ENCODE measurements around the gene GRK3. TPM values are rescaled to one million over a fixed set of nuclear protein-coding genes. Genes with fewer than 3 reads are reported as not detected.

The GRK3 gene
- total RNA-seq, 1 donor from 2014 or later, result 7.1 TPM

DNA sequence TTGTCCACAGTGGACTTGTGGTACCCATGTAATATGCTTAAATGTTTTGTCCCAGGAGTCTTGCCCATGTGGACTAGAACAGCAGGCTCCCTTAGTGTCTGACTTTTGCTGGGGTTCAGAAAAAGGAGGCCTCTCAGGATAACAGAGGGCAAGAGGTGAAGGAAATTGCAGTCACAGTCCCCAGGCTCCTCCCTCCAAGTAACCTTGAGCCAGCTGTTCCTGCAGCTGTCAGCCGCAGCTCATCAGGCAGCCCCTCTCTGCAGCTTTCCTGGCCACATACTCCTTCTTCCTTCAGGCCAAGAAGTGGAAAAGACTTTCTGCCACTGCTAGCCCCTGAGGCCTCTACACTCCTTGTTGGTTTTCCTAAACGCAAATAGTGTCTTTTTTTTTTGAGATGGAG is 171.2 kb downstream of the GRK3 start:
- no peaks in the 10 kb centered on the region for H3K36me3 Mint-ChIP-seq (ENCODE audit: low read depth, unreplicated experiment)
- no peak for DNase-seq (ENCODE audit: low spot score)
- no peaks in the 10 kb centered on the region for H3K9me3 Mint-ChIP-seq (ENCODE audit: unreplicated experiment)
- no peak overlapping the region for H3K4me3 Mint-ChIP-seq (ENCODE audit: unreplicated experiment)
- peaks cover 5% of the 10 kb centered on the region for H3K27me3 Mint-ChIP-seq (ENCODE audit: unreplicated experiment)
- H3K4me1 Mint-ChIP-seq (ENCODE audit: unreplicated experiment), result no peaks in the 10 kb centered on the region
- TF ChIP-seq, protein P1, sequence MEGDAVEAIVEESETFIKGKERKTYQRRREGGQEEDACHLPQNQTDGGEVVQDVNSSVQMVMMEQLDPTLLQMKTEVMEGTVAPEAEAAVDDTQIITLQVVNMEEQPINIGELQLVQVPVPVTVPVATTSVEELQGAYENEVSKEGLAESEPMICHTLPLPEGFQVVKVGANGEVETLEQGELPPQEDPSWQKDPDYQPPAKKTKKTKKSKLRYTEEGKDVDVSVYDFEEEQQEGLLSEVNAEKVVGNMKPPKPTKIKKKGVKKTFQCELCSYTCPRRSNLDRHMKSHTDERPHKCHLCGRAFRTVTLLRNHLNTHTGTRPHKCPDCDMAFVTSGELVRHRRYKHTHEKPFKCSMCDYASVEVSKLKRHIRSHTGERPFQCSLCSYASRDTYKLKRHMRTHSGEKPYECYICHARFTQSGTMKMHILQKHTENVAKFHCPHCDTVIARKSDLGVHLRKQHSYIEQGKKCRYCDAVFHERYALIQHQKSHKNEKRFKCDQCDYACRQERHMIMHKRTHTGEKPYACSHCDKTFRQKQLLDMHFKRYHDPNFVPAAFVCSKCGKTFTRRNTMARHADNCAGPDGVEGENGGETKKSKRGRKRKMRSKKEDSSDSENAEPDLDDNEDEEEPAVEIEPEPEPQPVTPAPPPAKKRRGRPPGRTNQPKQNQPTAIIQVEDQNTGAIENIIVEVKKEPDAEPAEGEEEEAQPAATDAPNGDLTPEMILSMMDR (IDR thresholded peaks at IDR 0.05; ENCODE audit: unreplicated experiment), result no peak
- H3K27ac Mint-ChIP-seq (ENCODE audit: unreplicated experiment), result no peak overlapping the region

DNA sequence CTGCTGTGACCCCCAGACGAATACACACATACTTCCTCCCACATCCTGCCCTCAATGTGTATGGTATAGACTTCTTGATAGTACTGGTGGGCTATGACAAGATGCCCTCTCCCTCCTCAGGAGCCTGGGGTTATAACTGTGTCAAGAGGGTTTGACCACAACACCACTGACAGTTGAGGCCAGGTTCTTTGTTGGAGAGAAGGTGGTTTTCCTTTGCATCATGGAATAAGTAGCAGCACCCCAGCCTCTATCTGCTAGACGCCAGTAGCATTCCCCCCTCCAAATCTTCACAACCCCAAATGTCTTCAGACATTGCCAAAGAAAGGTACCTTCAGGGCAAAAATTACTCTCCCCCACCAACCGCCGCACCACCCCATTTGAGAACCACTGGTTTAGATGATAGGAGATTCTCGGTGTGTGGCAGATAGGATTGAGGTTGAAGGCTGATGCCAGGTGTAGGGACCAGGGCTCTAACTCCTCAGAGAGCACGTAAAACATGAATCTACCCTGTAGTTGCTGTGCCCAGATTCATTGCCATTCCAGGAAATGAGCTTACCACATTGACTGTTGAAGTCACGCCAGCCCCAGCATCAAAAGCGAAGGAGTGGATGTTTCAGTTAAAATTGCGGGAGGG is 172.0 kb downstream of the GRK3 start:
- Mint-ChIP-seq H3K4me3 (ENCODE audit: unreplicated experiment) (no peak overlapping the region), H3K9me3 (ENCODE audit: unreplicated experiment) (no peaks in the 10 kb centered on the region), H3K27me3 (ENCODE audit: unreplicated experiment) (peaks cover 5% of the 10 kb centered on the region), H3K27ac (ENCODE audit: unreplicated experiment) (no peak overlapping the region), H3K36me3 (ENCODE audit: low read depth, unreplicated experiment) (no peaks in the 10 kb centered on the region), H3K4me1 (ENCODE audit: unreplicated experiment) (no peaks in the 10 kb centered on the region)
- no peak for DNase-seq (ENCODE audit: low spot score)
- TF ChIP-seq, protein P1 (IDR thresholded peaks at IDR 0.05; ENCODE audit: unreplicated experiment), result no peak

DNA sequence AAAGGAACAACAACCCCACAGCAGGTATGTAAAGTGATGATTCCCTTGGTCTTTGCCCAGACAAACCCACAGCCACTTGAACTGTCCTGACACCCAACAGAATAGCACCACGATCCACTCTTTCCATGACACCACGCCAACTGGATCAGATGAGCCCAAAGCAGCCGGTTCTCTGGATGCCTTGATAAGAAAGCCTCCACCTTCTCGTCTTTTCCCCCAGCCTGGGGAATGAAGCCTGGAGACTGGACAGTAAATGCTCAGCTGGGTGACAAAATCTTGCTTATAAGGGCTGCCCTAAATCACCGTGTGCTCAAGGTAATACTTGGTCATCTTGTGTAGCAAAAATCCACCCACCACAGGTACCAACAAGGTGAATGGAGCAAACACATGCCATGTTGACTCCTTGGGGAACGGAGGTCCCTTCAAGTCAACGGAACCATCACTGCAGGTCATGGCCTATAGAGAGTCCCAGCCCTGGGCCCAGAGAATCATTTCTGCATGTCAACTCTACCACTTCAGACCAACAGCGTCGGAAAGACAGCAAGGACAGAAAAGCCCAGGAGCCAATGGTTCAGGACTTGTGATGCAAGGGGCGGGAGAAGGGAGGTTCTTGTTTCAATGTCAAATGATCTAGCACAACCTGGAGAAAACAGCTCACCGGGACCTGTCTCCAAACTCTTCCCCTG is 175.3 kb downstream of the GRK3 start:
- no peak for DNase-seq (ENCODE audit: low spot score)
- no peak overlapping the region for H3K4me3 Mint-ChIP-seq (ENCODE audit: unreplicated experiment)
- no peaks in the 10 kb centered on the region for H3K4me1 Mint-ChIP-seq (ENCODE audit: unreplicated experiment)
- H3K27ac Mint-ChIP-seq (ENCODE audit: unreplicated experiment), result no peak overlapping the region
- no peaks in the 10 kb centered on the region for H3K36me3 Mint-ChIP-seq (ENCODE audit: low read depth, unreplicated experiment)
- TF ChIP-seq, protein P1 (IDR thresholded peaks at IDR 0.05; ENCODE audit: unreplicated experiment), result no peak
- H3K27me3 Mint-ChIP-seq (ENCODE audit: unreplicated experiment), result peaks cover 3% of the 10 kb centered on the region
- H3K9me3 Mint-ChIP-seq (ENCODE audit: unreplicated experiment), result no peaks in the 10 kb centered on the region

DNA sequence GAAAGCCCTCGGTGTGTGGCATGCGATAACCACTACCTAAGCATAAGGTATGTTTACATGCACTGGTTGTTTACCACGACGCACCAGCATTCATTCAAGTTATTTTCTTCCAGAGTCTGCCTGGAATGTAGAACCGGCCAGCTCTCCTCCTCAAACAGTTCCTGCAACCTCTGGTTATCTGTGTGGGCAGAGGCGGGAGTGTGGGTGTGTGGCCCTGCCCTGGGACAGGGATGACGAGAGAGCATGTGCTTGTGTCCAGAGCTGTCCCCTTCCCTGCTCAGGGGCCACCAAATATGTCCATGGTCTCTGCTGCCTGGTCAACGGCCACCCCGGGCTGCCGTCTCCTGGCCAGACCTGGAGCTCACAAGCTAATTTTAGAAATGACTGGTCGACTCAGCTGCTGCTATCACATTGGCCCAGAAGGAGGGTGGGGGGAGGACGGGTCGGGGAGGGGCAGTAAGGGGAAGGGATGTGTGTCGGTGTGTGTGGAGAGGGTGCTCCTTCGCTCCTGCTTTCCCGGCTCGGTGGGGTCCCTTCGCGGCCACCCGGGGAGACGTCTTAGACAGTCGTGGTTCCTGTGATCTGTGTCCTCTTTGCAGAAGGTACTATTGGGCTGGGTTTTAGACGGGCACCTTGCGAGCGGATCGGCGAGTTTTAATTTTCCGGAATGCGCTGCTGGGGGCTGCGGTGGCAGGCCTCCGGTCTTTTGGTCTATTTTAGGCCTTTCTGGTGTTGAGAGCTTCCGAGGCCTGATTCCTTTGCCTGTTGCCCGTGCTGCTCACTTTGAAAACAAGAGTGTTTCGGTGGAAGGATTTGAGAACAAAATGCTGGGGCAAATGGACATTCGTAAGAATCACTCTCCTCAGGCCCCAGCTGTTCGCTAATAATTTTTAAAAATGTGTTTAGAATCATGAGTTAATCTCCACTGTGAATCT is 177.5 kb downstream of the GRK3 start, which contains the start of gene MYO18B:
MYO18B (plus strand) TSS at position 497 of the 935 bp plus-strand sequence. CDS start 18,905 bp downstream, outside the sequence.
- no peaks in the 10 kb centered on the region for H3K9me3 Mint-ChIP-seq (ENCODE audit: unreplicated experiment)
- H3K36me3 Mint-ChIP-seq (ENCODE audit: low read depth, unreplicated experiment), result no peaks in the 10 kb centered on the region
- peaks cover 3% of the 10 kb centered on the region for H3K27me3 Mint-ChIP-seq (ENCODE audit: unreplicated experiment)
- DNase-seq (ENCODE audit: low spot score), result no peak
- no peak within 1 kb of the TSS for H3K4me3 Mint-ChIP-seq (ENCODE audit: unreplicated experiment)
- no peaks in the 10 kb centered on the region for H3K4me1 Mint-ChIP-seq (ENCODE audit: unreplicated experiment)
- TF ChIP-seq, protein P1 (IDR thresholded peaks at IDR 0.05; ENCODE audit: unreplicated experiment), result no peak
- no peak within 1 kb of the TSS for H3K27ac Mint-ChIP-seq (ENCODE audit: unreplicated experiment)

Data from endothelial cell (in vitro differentiated cells).